ENCODE results near the gene UNG.
"Not testable (repeated sequence)": the region's sequence is repeated elsewhere in the genome, so short reads cannot be mapped to it uniquely, and the experiment has no call there.

Gene UNG

DNA sequence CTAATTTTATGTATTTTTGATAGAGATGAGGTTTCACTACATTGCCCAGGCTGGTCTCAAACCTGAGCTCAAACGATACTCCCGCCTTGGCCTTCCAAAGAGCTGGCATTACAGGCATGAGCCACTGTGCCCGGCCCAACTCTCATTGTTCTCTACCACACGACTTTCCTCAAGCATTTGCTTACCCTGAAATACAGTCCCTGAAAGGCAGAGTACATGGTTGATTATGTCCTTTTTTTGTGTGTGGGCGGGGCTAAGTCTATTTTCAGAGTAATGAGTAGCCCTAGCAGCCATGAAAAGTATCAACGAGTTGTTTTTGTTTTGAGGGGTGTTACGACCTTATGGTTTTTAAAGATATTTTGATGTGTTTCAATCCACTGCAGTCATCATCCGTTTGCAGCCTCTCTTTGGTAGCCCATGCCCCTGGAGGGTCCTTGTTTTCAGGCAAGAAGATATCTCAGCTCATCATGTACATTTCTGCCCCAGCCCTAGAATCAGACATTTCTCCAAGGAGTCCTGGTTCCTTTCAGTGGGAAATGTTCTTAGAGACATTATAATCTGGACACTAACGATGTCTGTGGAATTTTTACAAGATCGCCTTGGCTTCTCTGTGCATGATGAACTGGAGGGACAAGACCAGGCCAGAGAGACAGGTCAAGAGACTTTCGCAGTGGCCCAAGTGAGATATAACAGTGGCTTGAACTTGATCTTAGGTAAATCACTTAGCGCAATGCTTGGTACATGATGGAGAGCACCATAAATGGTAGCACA, 27.7 kb downstream of the UNG start:
- no peak for DNase-seq

DNA sequence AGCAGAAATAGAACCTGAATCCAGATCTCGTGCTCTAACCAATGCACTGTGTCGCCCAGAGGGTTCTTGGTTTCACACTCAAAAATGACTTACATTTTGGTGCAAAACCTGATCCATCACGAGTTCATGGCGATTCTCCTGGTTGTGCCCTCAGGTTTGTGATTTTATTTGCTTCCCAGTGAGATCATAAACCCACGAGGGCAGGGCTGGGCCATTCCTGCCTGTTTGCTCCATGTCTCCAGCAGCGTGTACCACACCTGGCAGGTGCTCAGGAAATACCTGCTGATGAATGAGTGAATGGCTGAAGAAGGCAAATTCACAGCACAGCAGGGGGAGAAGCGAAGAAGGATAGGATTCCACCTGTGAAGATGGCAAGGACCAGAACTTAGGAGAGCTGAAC, 28.4 kb downstream of the UNG start:
- DNase-seq = no peak

- DNase-seq = no peak
Measured at GRCh38 chr12:109126784-109127183, 29.4 kb downstream of the UNG start.

DNA sequence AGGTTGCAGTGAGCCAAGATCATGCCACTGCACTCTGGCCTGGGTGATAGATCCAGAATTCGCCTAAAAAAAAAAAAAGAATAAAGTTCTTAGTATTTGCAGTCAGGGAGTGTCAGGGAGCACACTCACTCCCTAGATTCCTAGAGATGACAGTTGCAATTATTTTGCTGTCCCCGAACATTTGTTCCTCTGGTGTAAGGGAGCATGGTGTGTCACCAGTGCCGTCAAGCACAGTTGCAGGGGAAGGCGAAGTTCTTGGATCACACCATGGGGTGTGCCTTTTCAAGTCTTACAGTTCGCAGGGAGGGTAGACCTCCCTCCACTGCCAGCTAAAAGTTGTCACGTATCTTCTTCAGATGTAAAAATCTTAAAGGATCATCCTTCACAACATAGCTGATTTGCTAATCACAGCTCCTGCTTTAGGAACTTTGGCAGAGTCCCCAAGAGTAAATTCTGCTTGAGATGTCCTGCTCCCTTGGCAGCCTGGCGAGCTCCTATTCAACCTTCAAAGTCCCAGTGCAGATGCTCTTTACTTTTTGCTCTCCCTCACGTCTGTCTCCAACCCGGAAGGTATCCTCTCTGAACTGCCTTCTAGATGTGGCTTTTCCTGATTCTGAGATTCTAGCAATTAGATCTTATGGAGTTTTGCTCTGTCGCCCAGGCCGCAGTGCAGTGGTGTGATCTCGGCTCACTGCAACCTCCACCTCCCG, 30.3 kb downstream of the UNG start:
- DNase-seq = no peak

GRCh38 chr12:109130297-109131153, 33.1 kb downstream of the UNG start:
- DNase-seq = no peak

- DNase-seq = no peak
Measured at GRCh38 chr12:109131154-109132050, 34.0 kb downstream of the UNG start.

GRCh38 chr12:109134186-109134917, 37.0 kb downstream of the UNG start:
- DNase-seq = peak; percentile 40

DNA sequence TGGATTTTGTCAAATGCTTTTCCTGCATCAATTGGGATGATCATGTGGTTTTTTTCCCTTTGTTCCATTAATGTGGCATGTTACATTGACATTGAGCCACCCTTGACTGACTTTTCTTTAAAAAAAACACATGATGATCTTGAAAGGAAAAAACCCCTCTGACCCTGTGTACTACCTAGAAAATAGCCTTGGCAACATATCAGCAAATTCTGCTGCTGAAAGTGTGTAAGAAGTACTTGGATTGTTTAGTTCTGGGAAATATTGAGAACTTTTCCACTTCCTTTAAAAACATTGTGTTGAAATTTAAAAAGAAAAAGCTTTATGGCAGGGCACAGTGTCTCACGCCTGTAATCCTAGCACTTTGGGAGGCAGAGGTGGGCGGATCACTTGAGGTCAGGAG, 39.7 kb downstream of the UNG start:
- DNase-seq = no peak

DNA sequence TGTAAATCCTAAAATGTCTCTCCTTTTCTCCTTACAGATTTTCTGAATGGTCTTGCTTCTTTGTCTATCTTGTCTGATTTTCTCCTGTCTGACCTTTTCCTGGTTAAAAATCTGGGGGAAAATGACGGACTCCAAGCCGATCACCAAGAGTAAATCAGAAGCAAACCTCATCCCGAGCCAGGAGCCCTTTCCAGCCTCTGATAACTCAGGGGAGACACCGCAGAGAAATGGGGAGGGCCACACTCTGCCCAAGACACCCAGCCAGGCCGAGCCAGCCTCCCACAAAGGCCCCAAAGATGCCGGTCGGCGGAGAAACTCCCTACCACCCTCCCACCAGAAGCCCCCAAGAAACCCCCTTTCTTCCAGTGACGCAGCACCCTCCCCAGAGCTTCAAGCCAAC, 42.0 kb downstream of the UNG start:
- DNase-seq = no peak

DNA sequence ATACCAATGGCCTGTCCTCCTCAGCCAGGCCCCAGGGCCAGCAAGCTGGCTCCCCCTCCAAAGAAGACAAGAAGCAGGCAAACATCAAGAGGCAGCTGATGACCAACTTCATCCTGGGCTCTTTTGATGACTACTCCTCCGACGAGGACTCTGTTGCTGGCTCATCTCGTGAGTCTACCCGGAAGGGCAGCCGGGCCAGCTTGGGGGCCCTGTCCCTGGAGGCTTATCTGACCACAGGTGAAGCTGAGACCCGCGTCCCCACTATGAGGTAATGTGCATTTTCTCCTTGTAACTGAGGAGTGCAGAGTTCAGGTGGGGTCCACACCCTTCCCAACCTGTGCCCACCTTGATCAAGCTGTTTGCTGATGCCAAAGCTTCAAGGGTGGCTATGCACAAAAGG, 42.4 kb downstream of the UNG start:
- DNase-seq = no peak

- DNase-seq = no peak
Measured at GRCh38 chr12:109140560-109140959, 43.2 kb downstream of the UNG start.

GRCh38 chr12:109144224-109144623, 46.8 kb downstream of the UNG start:
- DNase-seq = no peak

GRCh38 chr12:109147126-109147525, 49.7 kb downstream of the UNG start:
- not testable (repeated sequence) for DNase-seq

DNA sequence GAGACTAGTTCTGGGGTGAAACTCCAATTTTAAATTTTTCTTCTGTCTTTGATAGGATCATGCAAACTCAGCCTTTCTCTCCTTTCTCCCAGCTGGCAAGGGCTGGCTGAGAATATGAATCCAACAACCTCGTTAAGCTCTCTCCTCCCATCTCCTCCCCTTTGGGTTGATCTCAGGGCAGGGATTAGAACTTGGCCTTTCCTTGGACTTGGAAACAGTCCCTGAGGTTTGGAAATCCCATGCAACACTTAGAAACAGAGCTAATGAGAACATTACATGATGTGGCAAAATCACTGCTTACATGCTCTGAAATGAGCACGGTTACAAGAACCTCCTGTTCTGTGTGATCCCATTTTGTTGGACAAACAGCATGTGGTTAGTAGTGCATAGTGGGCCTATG, 50.6 kb downstream of the UNG start:
- no peak for DNase-seq

DNA sequence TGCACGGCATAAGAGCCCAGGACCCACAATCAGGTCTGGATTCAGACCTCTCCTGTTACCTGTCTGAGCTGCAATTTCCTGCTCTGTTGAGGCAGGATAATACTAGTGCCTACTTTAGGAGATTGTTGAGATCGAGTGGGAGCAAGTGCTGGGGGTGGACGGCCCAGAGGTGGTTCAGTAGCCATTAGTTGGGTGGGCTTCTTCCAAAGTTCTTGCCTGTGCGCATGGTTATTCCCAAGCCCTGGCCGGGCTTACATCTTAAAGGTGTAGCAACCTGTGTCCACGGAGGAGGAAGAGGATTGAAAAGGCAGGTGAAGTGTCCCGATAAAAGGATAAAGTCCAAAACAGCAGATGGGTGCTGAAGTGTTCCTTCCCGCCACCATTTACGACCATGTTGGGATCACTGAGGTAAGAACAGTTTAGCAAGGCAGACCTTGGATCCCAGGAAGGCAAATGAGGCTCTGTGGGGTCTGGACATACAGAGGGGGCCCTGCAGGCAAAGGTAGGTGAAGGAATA, 52.8 kb downstream of the UNG start:
- DNase-seq = no peak

DNA sequence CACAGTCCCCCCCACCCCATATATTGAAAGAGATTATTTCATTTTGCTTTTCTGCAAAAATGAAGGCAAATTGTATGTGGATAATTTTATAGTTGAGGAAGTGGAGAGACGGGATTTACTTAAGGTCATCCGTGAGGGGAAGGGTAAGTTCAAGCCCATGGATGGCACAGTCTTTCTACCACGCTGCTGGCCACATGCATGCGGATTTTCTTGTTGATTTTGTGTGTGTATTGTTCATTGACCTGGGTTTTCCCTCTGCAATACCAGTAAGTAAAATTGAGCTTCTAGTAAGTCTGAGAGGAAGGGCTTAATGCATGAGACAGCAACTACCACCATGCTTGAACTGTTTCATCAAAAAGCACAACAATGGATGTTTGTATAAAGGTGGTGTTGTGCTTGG, 54.1 kb downstream of the UNG start:
- no peak for DNase-seq

DNA sequence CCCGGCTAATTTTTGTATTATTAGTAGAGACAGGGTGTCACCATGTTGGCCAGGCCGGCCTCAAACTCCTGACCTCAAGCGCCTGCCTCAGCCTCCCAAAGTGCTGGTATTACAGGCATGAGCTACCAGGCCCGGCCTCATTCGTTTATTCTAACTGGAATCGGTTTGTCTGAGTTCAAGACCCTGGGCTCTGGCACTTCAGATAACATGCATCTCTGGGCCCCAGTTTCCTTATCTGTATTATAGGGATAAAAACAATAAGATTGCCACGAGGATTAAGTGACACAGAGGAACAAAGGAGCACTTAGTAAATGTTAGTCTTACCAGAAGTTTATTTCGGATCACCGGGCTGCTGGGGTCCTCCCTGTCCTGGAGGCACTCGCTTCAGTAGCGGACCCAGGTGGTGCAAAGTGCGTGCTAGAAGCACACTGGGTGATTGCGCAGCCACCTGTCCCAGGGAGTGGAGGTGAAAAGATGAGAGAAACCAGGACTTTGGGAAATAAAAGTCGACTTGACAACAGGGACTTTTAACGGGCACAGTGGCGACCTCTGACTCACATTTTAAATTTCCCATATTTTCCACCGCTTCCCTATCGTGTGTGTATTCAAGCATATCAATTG, 56.5 kb downstream of the UNG start:
- no peak for DNase-seq

GRCh38 chr12:109154451-109155438, 57.3 kb downstream of the UNG start:
- DNase-seq = peak; percentile 73

DNA sequence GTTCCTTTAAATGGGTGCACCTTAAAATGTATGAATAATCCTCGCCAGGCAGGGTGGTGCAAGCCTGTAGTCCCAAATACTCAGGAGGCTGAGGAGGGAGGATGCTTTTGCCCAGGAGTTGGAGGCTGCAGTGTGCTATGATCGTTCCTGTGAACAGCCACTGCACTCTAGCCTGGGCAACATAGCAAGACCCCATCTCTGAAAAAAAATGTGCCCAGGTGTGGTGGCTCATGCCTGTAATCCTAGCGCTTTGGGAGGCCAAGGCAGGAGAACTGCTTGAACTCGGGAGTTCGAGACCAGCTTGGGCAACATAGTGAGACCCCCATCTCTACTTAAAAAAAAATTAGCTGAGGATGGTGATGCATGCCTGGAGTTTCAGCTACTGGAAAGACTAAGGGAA, 58.6 kb downstream of the UNG start:
- no peak for DNase-seq

DNA sequence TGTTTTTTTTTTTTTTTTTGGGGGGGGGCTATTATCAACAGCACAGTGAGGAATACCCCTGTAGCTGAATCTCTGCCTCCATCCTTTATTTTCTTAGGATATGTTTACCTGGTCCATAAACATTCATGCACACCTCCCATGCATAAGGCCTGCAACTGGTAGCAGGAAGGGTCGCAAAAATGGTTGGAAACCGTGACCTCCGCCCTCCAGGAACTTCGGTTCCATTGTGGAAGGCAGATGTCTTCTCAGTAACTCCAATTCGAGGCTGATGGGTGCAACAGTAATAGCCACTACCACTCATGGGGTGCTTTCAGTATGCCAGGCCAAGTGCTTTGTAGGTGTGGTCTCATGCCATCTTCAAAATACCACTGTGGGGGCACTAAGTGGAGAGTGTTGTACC, 59.2 kb downstream of the UNG start:
- no peak for DNase-seq
